MCF 10A (cell line): ENCODE measurements around the gene SLC35D1. TPM values are rescaled to one million over a fixed set of nuclear protein-coding genes. Genes with fewer than 3 reads are reported as not detected.

Source experiments
- BruUV-seq: library from RNA; stranded (reverse); fragments of 400-500 nt; replicated peaks from 2 replicates; lab custom pipeline; 2021; lab: Mats Ljungman, UMichigan
- CTCF ChIA-PET: fragments of 300-600 bp; sonication (Branson Sonifier 250); formaldehyde crosslinking; extraction: SDS; loops from one replicate; lab custom pipeline; 2021; ENCODE audit warnings: antibody characterized with exemption, inconsistent platforms; lab: Yijun Ruan, JAX
- POLR2A ChIA-PET: fragments of 300-600, 350-650 bp; sonication (Branson Sonifier 250); formaldehyde crosslinking; extraction: SDS; loops from one replicate; lab custom pipeline; 2020; ENCODE audit warnings: antibody characterized with exemption, inconsistent platforms; lab: Yijun Ruan, JAX
- DNase-seq: peaks from one replicate; pipeline ENCODE4 v3.0.0-alpha.2; 2018; ENCODE audit not compliant: unreplicated experiment
- H3K27ac Mint-ChIP-seq: one replicate; pipeline ENCODE4 v1.8.0; 2022; ENCODE audit warnings: mild to moderate bottlenecking, low read depth, mixed read lengths; ENCODE audit not compliant: unreplicated experiment
- H3K27me3 Mint-ChIP-seq: one replicate; pipeline ENCODE4 v1.8.0; 2022; ENCODE audit warnings: mixed read lengths; ENCODE audit not compliant: insufficient read depth, unreplicated experiment
- H3K36me3 Mint-ChIP-seq: one replicate; pipeline ENCODE4 v1.8.0; 2022; ENCODE audit warnings: mild to moderate bottlenecking, moderate library complexity, mixed read lengths; ENCODE audit not compliant: insufficient read depth, unreplicated experiment
- H3K4me1 Mint-ChIP-seq: one replicate; pipeline ENCODE4 v1.8.0; 2022; ENCODE audit warnings: mixed read lengths; ENCODE audit not compliant: insufficient read depth, unreplicated experiment
- H3K4me3 Mint-ChIP-seq: one replicate; pipeline ENCODE4 v1.8.0; 2022; ENCODE audit warnings: mild to moderate bottlenecking, moderate library complexity, mixed read lengths; ENCODE audit not compliant: unreplicated experiment
- H3K9me3 Mint-ChIP-seq: one replicate; pipeline ENCODE4 v1.8.0; 2022; ENCODE audit warnings: mixed read lengths; ENCODE audit not compliant: unreplicated experiment
- CTCF ChIP-seq: fragments of 200-600 bp; IDR thresholded peaks from one replicate; pipeline ENCODE4 v1.8.0; 2022; ENCODE audit warnings: antibody characterized with exemption, mild to moderate bottlenecking; ENCODE audit not compliant: unreplicated experiment
- intact Hi-C: fragments of 100-400 bp; cut with micrococcal nuclease; formaldehyde crosslinking; loops from 2 replicates; pipeline ENCODE4 v1.14.1; 2022
- total RNA-seq: library from RNA; stranded (reverse); gene quantifications from 2 replicates; pipeline ENCODE4 v1.2.3, GENCODE V29; 2022

The SLC35D1 gene
- total RNA-seq, 1 experiment from 2014 or later: 11.5 TPM

- no TSS peak for BruUV-seq
- H3K9me3 Mint-ChIP-seq: peaks cover 13% of the 10 kb centered on the region
- no peak for DNase-seq
- H3K27me3 Mint-ChIP-seq: no peaks in the 10 kb centered on the region
- H3K4me1 Mint-ChIP-seq: no peaks in the 10 kb centered on the region
- no peak overlapping the region for H3K4me3 Mint-ChIP-seq
- H3K36me3 Mint-ChIP-seq: peaks cover 44% of the 10 kb centered on the region
- ChIA-PET POLR2A (interaction anchor here (0.9 kb wide), 1 partner anchor 10 kb away, joined by 4 read pairs; no protein-coding TSS in a partner anchor), CTCF (interaction anchor here (3.3 kb wide), 1 partner anchor 117 kb away, joined by 12 read pairs; no protein-coding TSS in a partner anchor)
- intact Hi-C loops: no loop called here
- TF ChIP-seq CTCF: no peak
- H3K27ac Mint-ChIP-seq: no peak overlapping the region
These were observed 22.1 kb downstream of the SLC35D1 start for GRCh38 chr1:67031859-67032247.

GRCh38 chr1:67031121-67031858 is 22.7 kb downstream of the SLC35D1 start:
- H3K9me3 Mint-ChIP-seq: peaks cover 7% of the 10 kb centered on the region
- no peak for TF ChIP-seq CTCF
- H3K4me3 Mint-ChIP-seq: no peak overlapping the region
- intact Hi-C loops: no loop called here
- no TSS peak for BruUV-seq
- POLR2A ChIA-PET: no interaction called here
- H3K36me3 Mint-ChIP-seq: peaks cover 38% of the 10 kb centered on the region
- CTCF ChIA-PET: interaction anchor here (3.3 kb wide), 1 partner anchor 118 kb away, joined by 12 read pairs; no protein-coding TSS in a partner anchor
- no peaks in the 10 kb centered on the region for H3K27me3 Mint-ChIP-seq
- DNase-seq: no peak
- H3K4me1 Mint-ChIP-seq: no peaks in the 10 kb centered on the region
- H3K27ac Mint-ChIP-seq: no peak overlapping the region

GRCh38 chr1:67029472-67029871 is 24.5 kb downstream of the SLC35D1 start:
- intact Hi-C loops: no loop called here
- no peak for DNase-seq
- BruUV-seq: no TSS peak
- POLR2A ChIA-PET: interaction anchor here (1.0 to 1.4 kb wide), 2 partner anchors 9 to 33 kb away, joined by 3 read pairs; no protein-coding TSS in a partner anchor
- H3K9me3 Mint-ChIP-seq: no peaks in the 10 kb centered on the region
- H3K4me3 Mint-ChIP-seq: no peak overlapping the region
- TF ChIP-seq CTCF: no peak
- H3K4me1 Mint-ChIP-seq: no peaks in the 10 kb centered on the region
- H3K27me3 Mint-ChIP-seq: no peaks in the 10 kb centered on the region
- H3K36me3 Mint-ChIP-seq: peaks cover 35% of the 10 kb centered on the region
- CTCF ChIA-PET: interaction anchor here (0.6 to 4.2 kb wide), 4 partner anchors 10 to 119 kb away, joined by 4 to 29 read pairs (median 8); no protein-coding TSS in a partner anchor
- H3K27ac Mint-ChIP-seq: no peak overlapping the region

GRCh38 chr1:67020765-67021164 is 33.2 kb downstream of the SLC35D1 start:
- POLR2A ChIA-PET: interaction anchor here (0.6 to 1.2 kb wide), 2 partner anchors 9 to 750 kb away, joined by 3 read pairs; no protein-coding TSS in a partner anchor

More at GRCh38 chr1:67020765-67021164, 33.2 kb downstream of the SLC35D1 start:
- no peak for DNase-seq
- no TSS peak for BruUV-seq
- CTCF ChIA-PET: interaction anchor here (0.9 to 4.3 kb wide), 2 partner anchors 24 to 128 kb away, joined by 3 to 25 read pairs; no protein-coding TSS in a partner anchor
- H3K4me3 Mint-ChIP-seq: no peak overlapping the region
- TF ChIP-seq CTCF: no peak
- H3K9me3 Mint-ChIP-seq: no peaks in the 10 kb centered on the region
- peaks cover 35% of the 10 kb centered on the region for H3K36me3 Mint-ChIP-seq
- H3K27me3 Mint-ChIP-seq: no peaks in the 10 kb centered on the region
- intact Hi-C loops: no loop called here
- H3K4me1 Mint-ChIP-seq: peaks cover 14% of the 10 kb centered on the region
- H3K27ac Mint-ChIP-seq: peak overlapping the region; percentile 13
